ENCODE results near the gene MT1A. TPM values are rescaled to one million over a fixed set of nuclear protein-coding genes. Genes with fewer than 3 reads are reported as not detected.

Gene MT1A
- total RNA-seq, 1 donor from 2014 or later: not detected

DNA sequence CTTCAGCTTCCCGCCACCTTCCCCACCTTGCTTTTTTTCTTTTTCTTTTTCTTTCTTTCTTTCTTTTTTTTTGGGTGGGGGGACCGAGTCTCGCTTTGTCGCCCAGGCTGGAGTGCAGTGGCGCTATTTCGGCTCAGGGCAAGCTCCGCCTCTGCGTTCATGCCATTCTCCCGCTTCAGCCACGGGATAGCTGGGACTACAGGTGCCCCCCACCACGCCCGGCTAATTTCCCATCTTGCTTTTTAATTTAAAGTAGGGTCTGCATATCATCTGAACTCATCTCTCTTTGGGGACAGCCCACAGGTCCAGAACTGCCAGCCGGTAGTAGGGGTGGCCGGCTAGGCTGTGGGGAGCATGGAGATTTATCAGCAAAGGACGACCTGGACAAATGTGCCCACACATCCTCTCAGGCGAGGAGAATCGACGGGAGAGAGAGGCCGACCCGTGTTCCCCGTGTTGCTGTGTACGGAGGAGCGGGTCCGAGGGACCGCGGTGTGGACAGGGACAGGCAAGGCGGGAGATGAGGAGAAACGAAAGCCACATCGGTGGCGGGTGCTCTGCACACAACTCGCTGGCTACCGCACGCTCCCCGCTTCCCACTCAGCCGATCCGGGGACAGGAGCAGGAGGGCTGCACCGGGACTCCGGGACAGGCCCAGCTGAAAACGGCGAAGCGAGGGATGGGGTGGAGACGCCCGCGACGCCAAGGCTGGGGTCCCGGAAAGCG, 3.6 kb upstream of the MT1A start:
- H3K27me3 ChIP-seq (ENCODE audit: control insufficient read depth, insufficient read depth, low read length): peaks cover 28% of the 10 kb centered on the region
- no peak overlapping the region for H3K4me3 ChIP-seq (ENCODE audit: low read depth, low read length)
- no peaks in the 10 kb centered on the region for H3K36me3 ChIP-seq (ENCODE audit: control insufficient read depth, insufficient read depth, low read length)
- FAIRE-seq: no peak
- TF ChIP-seq, protein P1, sequence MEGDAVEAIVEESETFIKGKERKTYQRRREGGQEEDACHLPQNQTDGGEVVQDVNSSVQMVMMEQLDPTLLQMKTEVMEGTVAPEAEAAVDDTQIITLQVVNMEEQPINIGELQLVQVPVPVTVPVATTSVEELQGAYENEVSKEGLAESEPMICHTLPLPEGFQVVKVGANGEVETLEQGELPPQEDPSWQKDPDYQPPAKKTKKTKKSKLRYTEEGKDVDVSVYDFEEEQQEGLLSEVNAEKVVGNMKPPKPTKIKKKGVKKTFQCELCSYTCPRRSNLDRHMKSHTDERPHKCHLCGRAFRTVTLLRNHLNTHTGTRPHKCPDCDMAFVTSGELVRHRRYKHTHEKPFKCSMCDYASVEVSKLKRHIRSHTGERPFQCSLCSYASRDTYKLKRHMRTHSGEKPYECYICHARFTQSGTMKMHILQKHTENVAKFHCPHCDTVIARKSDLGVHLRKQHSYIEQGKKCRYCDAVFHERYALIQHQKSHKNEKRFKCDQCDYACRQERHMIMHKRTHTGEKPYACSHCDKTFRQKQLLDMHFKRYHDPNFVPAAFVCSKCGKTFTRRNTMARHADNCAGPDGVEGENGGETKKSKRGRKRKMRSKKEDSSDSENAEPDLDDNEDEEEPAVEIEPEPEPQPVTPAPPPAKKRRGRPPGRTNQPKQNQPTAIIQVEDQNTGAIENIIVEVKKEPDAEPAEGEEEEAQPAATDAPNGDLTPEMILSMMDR (IDR thresholded peaks at IDR 0.05; ENCODE audit: insufficient read depth, low read length, severe bottlenecking): no peak
- no peak for DNase-seq (ENCODE audit: low read depth)

GRCh38 chr16:56635441-56635967, 3.0 kb upstream of the MT1A start:
- H3K36me3 ChIP-seq (ENCODE audit: control insufficient read depth, insufficient read depth, low read length): no peaks in the 10 kb centered on the region
- H3K4me3 ChIP-seq (ENCODE audit: low read depth, low read length): no peak overlapping the region
- DNase-seq (ENCODE audit: low read depth) (no peak), FAIRE-seq (no peak)
- TF ChIP-seq, protein P1 (IDR thresholded peaks at IDR 0.05; ENCODE audit: insufficient read depth, low read length, severe bottlenecking): no peak
- peaks cover 28% of the 10 kb centered on the region for H3K27me3 ChIP-seq (ENCODE audit: control insufficient read depth, insufficient read depth, low read length)

GRCh38 chr16:56636616-56637413, 1.7 kb upstream of the MT1A start:
- FAIRE-seq (no peak), DNase-seq (ENCODE audit: low read depth) (no peak)
- Histone ChIP-seq H3K4me3 (ENCODE audit: low read depth, low read length) (no peak overlapping the region), H3K27me3 (ENCODE audit: control insufficient read depth, insufficient read depth, low read length) (peaks cover 28% of the 10 kb centered on the region), H3K36me3 (ENCODE audit: control insufficient read depth, insufficient read depth, low read length) (no peaks in the 10 kb centered on the region)
- TF ChIP-seq, protein P1 (IDR thresholded peaks at IDR 0.05; ENCODE audit: insufficient read depth, low read length, severe bottlenecking): no peak

DNA sequence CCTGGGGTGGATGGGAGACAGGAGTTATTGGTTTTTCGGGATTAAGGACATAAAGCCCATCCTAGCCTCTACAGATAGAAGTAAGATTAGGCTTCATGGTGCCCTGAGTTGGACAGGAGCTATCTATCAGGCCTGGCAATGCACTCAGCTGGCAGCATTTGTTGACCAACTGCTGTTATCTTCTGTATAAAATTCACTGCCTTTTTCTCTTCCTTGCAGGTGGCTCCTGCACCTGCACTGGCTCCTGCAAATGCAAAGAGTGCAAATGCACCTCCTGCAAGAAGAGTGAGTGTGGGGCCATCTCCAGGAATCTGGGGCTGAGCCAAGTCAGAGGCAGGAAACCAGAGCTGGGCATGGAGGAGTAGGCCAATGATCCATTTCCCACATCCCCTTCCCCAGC, 579 bp downstream of the MT1A start:
- H3K27me3 ChIP-seq (ENCODE audit: control insufficient read depth, insufficient read depth, low read length): peaks cover 20% of the 10 kb centered on the region
- H3K4me3 ChIP-seq (ENCODE audit: low read depth, low read length): no peak overlapping the region
- FAIRE-seq (no peak), DNase-seq (ENCODE audit: low read depth) (no peak)
- H3K36me3 ChIP-seq (ENCODE audit: control insufficient read depth, insufficient read depth, low read length): no peaks in the 10 kb centered on the region
- TF ChIP-seq, protein P1 (IDR thresholded peaks at IDR 0.05; ENCODE audit: insufficient read depth, low read length, severe bottlenecking): no peak

DNA sequence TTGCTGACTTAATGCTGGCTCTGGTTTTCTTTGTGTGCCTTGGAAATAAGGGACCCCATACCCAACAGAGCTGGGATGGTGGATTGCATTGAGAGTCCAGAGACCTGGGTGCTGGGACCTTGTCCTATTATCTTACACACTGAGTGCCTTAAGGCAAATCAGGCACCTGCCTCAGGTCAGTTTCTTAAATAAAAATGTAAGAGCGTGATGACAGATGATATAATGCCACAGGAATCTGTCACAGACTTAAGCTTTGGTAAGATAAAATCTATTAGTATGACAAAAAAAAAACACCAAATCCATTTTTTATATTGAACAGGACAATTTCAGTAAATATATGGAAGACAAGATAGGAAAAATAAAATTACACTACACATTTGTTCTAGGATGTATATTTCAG, 1.6 kb downstream of the MT1A start:
- TF ChIP-seq, protein P1 (IDR thresholded peaks at IDR 0.05; ENCODE audit: insufficient read depth, low read length, severe bottlenecking): no peak
- Histone ChIP-seq H3K36me3 (ENCODE audit: control insufficient read depth, insufficient read depth, low read length) (no peaks in the 10 kb centered on the region), H3K4me3 (ENCODE audit: low read depth, low read length) (no peak overlapping the region), H3K27me3 (ENCODE audit: control insufficient read depth, insufficient read depth, low read length) (peaks cover 17% of the 10 kb centered on the region)
- DNase-seq (ENCODE audit: low read depth): no peak
- no peak for FAIRE-seq

All from bronchial epithelial cell (primary cell).